Measurements from ENCODE around the gene PM20D2.
A peak's percentile ranks its signal among the peaks of the same experiment; 100 is the strongest.
"Not testable (repeated sequence)": the region's sequence is repeated elsewhere in the genome, so short reads cannot be mapped to it uniquely, and the experiment has no call there.

PM20D2 gene
- 8.7 to 42.8 (median 24.3) reads per million in 9 experiments for total RNA-seq

DNA sequence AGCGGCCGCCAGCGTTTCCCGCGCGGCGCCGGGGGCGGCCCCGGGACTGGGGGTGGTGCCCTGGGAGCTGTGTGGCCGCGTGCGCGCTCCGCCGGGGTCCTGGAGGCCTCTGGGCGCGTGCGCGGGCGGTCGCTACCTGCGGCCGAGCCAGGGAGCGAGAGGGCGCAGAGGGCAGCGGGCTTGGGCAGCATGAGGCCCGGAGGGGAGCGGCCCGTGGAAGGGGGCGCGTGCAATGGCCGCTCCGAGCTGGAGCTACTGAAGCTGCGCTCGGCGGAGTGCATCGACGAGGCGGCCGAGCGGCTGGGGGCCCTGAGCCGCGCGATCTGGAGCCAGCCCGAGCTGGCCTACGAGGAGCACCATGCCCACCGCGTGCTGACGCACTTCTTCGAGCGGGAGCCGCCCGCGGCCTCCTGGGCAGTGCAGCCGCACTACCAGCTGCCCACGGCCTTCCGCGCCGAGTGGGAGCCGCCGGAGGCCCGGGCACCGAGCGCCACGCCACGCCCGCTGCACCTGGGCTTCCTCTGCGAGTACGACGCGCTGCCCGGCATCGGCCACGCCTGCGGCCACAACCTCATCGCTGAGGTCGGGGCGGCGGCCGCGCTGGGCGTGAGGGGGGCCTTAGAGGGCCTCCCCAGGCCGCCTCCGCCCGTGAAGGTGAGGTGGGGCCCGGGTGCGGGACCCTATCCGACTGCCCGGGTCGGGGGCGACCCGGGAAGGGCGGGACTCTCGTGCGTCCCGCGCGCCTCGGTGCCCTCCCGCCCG is at the start of gene PM20D2:
Gene PM20D2 (plus strand): TSS at position 100 of the 762 bp plus-strand sequence. CDS start 90 bp downstream, at position 190.
- peaks cover 4% of the 10 kb centered on the region for H3K36me3 Mint-ChIP-seq (ENCODE audit: insufficient read depth)
- DNase-seq: peak; percentile 41 to 55 (median 55)
- H3K9me3 Mint-ChIP-seq: no peaks in the 10 kb centered on the region
- ATAC-seq (replicated peaks): peak; percentile 77
- H3K27ac Mint-ChIP-seq: peak within 1 kb of the TSS; percentile 88 to 97
- H3K4me1 Mint-ChIP-seq (ENCODE audit: low read depth in 2 of 2): peaks cover 7 to 25% of the 10 kb centered on the region in 2 donors
- H3K4me3 Mint-ChIP-seq: peak within 1 kb of the TSS; percentile 91 to 96
- no peaks in the 10 kb centered on the region for H3K27me3 Mint-ChIP-seq

DNA sequence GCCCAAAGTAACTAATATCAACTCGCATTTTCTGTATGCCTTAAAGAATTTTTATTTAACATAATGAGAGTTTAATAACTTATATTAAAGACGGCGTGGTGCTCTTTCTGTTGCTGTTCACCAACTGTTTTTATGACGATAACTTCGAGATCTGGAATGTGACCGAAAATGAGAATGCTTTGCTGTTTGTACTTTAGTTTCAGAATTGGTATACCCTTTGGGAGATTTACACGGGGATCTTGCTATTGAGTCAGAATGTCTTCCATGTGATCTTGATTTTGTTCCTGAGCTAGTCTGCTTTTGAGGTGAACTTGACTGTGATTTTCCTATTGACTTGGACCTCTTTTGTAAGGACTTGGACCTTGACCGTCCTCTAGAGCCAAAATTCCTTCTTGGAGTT is 47.4 kb upstream of the PM20D2 start:
- Mint-ChIP-seq H3K27ac (no peak overlapping the region), H3K36me3 (ENCODE audit: insufficient read depth) (peaks cover 4% of the 10 kb centered on the region), H3K4me1 (ENCODE audit: low read depth in 2 of 2) (peaks cover 4 to 11% of the 10 kb centered on the region in 2 donors), H3K27me3 (no peaks in the 10 kb centered on the region), H3K4me3 (peak overlapping the region in 1 of 2 donors; percentile 16), H3K9me3 (no peaks in the 10 kb centered on the region)
- ATAC-seq (replicated peaks): no peak
- no peak for DNase-seq

- ATAC-seq (replicated peaks) (no peak), DNase-seq (no peak)
- peaks cover 8% of the 10 kb centered on the region for H3K36me3 Mint-ChIP-seq (ENCODE audit: insufficient read depth)
- H3K27me3 Mint-ChIP-seq: no peaks in the 10 kb centered on the region
- H3K9me3 Mint-ChIP-seq: no peaks in the 10 kb centered on the region
- H3K27ac Mint-ChIP-seq: no peak overlapping the region
- H3K4me1 Mint-ChIP-seq (ENCODE audit: low read depth in 2 of 2): peaks cover 4 to 11% of the 10 kb centered on the region in 2 donors
- H3K4me3 Mint-ChIP-seq: no peak overlapping the region
Observed at GRCh38 chr6:89100114-89100513, 45.7 kb upstream of the PM20D2 start.

DNA sequence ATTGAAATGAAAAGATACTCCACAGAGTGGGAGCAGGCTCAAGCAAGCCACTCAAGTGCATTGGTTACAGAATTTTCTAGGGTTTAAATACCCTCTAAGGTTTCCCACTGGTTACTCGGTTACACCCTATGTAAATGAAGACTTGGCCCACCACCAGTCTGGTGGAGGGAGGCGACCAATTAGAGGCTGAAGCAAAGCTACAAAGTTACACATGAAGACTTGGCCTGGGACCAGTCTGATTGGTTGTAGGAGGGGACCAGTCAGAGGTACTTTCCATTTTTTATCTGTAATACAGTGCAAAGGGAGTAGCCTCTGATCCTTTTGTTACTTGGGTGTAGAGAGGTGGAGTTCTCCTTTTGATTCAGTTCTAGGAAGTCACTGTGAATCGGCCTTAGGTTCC is 35.6 kb upstream of the PM20D2 start:
- DNase-seq: no peak
- no peak overlapping the region for H3K27ac Mint-ChIP-seq
- no peaks in the 10 kb centered on the region for H3K27me3 Mint-ChIP-seq
- ATAC-seq (replicated peaks): no peak
- H3K4me3 Mint-ChIP-seq: no peak overlapping the region
- H3K4me1 Mint-ChIP-seq (ENCODE audit: low read depth in 2 of 2): no peaks in the 10 kb centered on the region
- no peaks in the 10 kb centered on the region for H3K9me3 Mint-ChIP-seq
- H3K36me3 Mint-ChIP-seq (ENCODE audit: insufficient read depth): peaks cover 2% of the 10 kb centered on the region

GRCh38 chr6:89111933-89112332 is 33.9 kb upstream of the PM20D2 start:
- ATAC-seq (replicated peaks) (no peak), DNase-seq (no peak)
- peaks cover 2 to 3% of the 10 kb centered on the region in 2 donors for H3K4me1 Mint-ChIP-seq (ENCODE audit: low read depth in 2 of 2)
- no peak overlapping the region for H3K4me3 Mint-ChIP-seq
- H3K36me3 Mint-ChIP-seq (ENCODE audit: insufficient read depth): peaks cover 2% of the 10 kb centered on the region
- no peaks in the 10 kb centered on the region for H3K9me3 Mint-ChIP-seq
- H3K27me3 Mint-ChIP-seq: no peaks in the 10 kb centered on the region
- H3K27ac Mint-ChIP-seq: no peak overlapping the region

- H3K27ac Mint-ChIP-seq: peak overlapping the region in 1 of 2 donors; percentile 89
- H3K36me3 Mint-ChIP-seq (ENCODE audit: insufficient read depth): no peaks in the 10 kb centered on the region
- no peaks in the 10 kb centered on the region for H3K27me3 Mint-ChIP-seq
- no peaks in the 10 kb centered on the region for H3K9me3 Mint-ChIP-seq
- DNase-seq (no peak), ATAC-seq (replicated peaks) (no peak)
- H3K4me3 Mint-ChIP-seq: peak overlapping the region; percentile 85 to 91
- H3K4me1 Mint-ChIP-seq (ENCODE audit: low read depth in 2 of 2): peaks cover 6% of the 10 kb centered on the region in 2 donors
Observed at GRCh38 chr6:89116702-89117101, 29.2 kb upstream of the PM20D2 start.

- peaks cover 6% of the 10 kb centered on the region in 2 donors for H3K4me1 Mint-ChIP-seq (ENCODE audit: low read depth in 2 of 2)
- H3K27ac Mint-ChIP-seq: peak within 1 kb of the TSS; percentile 29 to 89
- no peaks in the 10 kb centered on the region for H3K27me3 Mint-ChIP-seq
- peaks cover under 1% of the 10 kb centered on the region for H3K36me3 Mint-ChIP-seq (ENCODE audit: insufficient read depth)
- DNase-seq (peak; percentile 17 to 30 (median 22)), ATAC-seq (replicated peaks) (peak; percentile 91)
- peak within 1 kb of the TSS; percentile 85 to 91 for H3K4me3 Mint-ChIP-seq
- no peaks in the 10 kb centered on the region for H3K9me3 Mint-ChIP-seq
Observed at GRCh38 chr6:89117211-89118108, 28.4 kb upstream of the PM20D2 start, which contains the start of gene SRSF12. TSS of gene SRSF12 (minus strand) at chr6:89118071. CDS start at chr6:89117887, 184 bp downstream.

GRCh38 chr6:89118931-89119330 is 26.9 kb upstream of the PM20D2 start:
- Mint-ChIP-seq H3K4me1 (ENCODE audit: low read depth in 2 of 2) (peaks cover 6% of the 10 kb centered on the region in 2 donors), H3K4me3 (peak overlapping the region; percentile 65 to 85), H3K36me3 (ENCODE audit: insufficient read depth) (peaks cover 3% of the 10 kb centered on the region), H3K27ac (peak overlapping the region in 1 of 2 donors; percentile 16), H3K27me3 (no peaks in the 10 kb centered on the region), H3K9me3 (no peaks in the 10 kb centered on the region)
- DNase-seq (no peak), ATAC-seq (replicated peaks) (no peak)

DNA sequence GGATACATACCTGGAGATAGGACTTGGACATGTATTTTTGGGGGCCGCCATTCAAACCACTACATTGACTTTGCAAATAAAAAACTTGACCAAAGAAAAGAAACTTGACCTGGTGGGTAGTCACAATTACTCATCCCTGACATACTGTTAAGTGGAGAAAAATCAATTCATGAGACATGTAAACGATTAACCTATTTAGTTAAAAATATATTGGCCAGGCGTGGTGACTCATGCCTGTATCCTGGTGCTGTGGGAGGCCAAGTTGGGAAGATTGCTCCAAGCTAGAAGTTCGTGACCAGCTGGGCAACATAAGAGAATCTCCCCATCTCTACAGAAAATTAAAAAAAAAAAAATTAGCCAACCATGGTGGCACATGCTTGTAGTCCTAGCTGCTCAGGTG is 25.5 kb upstream of the PM20D2 start:
- Mint-ChIP-seq H3K27me3 (no peaks in the 10 kb centered on the region), H3K9me3 (no peaks in the 10 kb centered on the region), H3K36me3 (ENCODE audit: insufficient read depth) (peaks cover 3% of the 10 kb centered on the region), H3K4me1 (ENCODE audit: low read depth in 2 of 2) (peaks cover 6% of the 10 kb centered on the region in 2 donors), H3K27ac (no peak overlapping the region), H3K4me3 (no peak overlapping the region)
- ATAC-seq (replicated peaks) (no peak), DNase-seq (no peak)

DNA sequence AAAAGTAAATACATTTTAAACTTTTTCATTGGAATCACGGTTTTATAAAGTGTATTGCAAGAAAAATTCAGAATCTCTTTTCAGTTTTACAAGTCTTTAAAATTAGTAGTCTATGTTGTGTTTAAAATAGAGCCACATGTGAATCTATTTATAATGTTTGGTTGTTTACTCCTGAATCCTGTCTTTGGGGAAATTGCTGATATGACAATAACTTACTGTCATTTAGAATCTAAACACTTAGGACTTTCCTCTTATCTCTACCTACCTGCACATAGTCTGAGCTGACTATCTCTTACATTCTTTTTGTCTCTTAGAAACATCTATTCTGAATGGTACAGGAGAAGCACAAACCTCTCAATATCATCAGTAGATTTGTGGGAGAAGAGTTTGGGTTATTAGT is 23.9 kb upstream of the PM20D2 start:
- H3K4me1 Mint-ChIP-seq (ENCODE audit: low read depth in 2 of 2): peaks cover 4% of the 10 kb centered on the region in 2 donors
- DNase-seq (no peak), ATAC-seq (replicated peaks) (no peak)
- H3K27me3 Mint-ChIP-seq: no peaks in the 10 kb centered on the region
- no peaks in the 10 kb centered on the region for H3K9me3 Mint-ChIP-seq
- no peak overlapping the region for H3K27ac Mint-ChIP-seq
- peaks cover 3% of the 10 kb centered on the region for H3K36me3 Mint-ChIP-seq (ENCODE audit: insufficient read depth)
- no peak overlapping the region for H3K4me3 Mint-ChIP-seq

DNA sequence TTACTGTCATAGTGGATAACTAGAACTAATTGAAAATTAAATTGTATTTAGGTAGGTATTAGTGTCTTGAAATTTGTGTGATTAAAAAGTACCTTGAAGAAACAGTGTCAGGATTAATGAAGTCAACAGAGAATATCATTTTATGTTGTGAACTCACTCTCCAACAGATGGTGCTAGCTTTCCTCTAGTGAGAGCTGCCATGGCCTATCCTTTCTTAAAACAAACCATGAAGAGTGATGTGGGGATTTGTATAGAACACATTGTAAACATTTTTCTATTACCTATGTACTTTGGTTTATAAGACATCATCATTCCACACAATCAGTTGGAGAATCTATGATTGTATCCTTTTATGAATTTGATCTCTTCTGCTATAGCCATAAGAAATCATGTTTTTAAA is 23.2 kb upstream of the PM20D2 start:
- H3K27ac Mint-ChIP-seq: no peak overlapping the region
- H3K9me3 Mint-ChIP-seq: no peaks in the 10 kb centered on the region
- DNase-seq (no peak), ATAC-seq (replicated peaks) (peak; percentile 48)
- H3K27me3 Mint-ChIP-seq: no peaks in the 10 kb centered on the region
- H3K4me3 Mint-ChIP-seq: no peak overlapping the region
- H3K36me3 Mint-ChIP-seq (ENCODE audit: insufficient read depth): peaks cover 3% of the 10 kb centered on the region
- H3K4me1 Mint-ChIP-seq (ENCODE audit: low read depth in 2 of 2): no peaks in the 10 kb centered on the region

DNA sequence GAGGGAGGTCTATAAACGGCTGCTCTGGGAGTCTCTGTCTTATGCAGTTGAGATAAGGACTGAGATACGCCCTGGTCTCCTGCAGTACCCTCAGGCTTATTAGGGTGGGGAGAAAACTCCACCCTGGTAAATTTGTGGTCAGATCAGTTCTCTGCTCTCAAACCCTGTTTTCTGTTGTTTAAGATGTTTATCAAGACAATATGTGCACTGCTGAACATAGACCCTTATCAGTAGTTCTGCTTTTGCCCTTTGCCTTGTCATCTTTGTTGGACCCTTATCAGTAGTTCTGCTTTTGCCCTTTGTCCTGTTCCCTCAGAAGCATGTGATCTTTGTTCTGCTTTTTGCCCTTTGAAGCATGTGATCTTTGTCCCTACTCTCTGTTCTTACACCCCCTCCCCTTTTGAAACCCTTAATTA is 17.6 kb upstream of the PM20D2 start:
- not testable (repeated sequence) for H3K4me3 Mint-ChIP-seq; H3K9me3 Mint-ChIP-seq; H3K4me1 Mint-ChIP-seq (ENCODE audit: low read depth in 2 of 2); H3K27ac Mint-ChIP-seq; H3K36me3 Mint-ChIP-seq (ENCODE audit: insufficient read depth); H3K27me3 Mint-ChIP-seq; DNase-seq; ATAC-seq (replicated peaks)

DNA sequence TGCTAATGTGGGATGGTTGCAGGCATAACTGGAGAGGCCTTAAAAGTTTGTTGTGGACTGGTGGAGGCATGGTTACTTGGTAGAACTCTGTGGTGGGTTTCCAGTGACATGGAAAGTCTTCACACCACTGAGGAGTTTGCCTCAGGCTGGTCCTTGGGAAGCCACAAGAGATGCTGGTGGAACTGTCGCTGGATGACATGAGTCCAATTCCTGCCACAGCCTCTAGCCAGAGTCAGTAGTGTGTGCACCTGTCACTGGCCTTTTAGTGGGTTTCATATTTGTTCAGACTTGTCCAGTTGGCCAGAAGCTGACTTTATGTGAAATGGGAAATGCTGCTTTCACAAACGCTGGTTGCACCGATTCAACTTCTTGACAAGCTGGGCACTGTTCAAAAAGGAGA is 14.3 kb upstream of the PM20D2 start:
- Mint-ChIP-seq H3K9me3 (peaks cover 0 to 8% of the 10 kb centered on the region in 2 donors), H3K36me3 (ENCODE audit: insufficient read depth) (no peaks in the 10 kb centered on the region), H3K4me3 (no peak overlapping the region), H3K27me3 (no peaks in the 10 kb centered on the region), H3K27ac (no peak overlapping the region), H3K4me1 (ENCODE audit: low read depth in 2 of 2) (no peaks in the 10 kb centered on the region)
- no peak for ATAC-seq (replicated peaks)
- no peak for DNase-seq
